Mucosa of descending colon (tissue), 3 donors: ENCODE measurements around the gene METRN. TPM values are rescaled to one million over a fixed set of nuclear protein-coding genes. Genes with fewer than 3 reads are reported as not detected.

Experiments used
- ATAC-seq: fragments of 200-7000 bp; cut with Tn5 transposase; one replicate; pipeline ENCODE4 v1.9.1; 2020; ENCODE audit warnings: mild to moderate bottlenecking, moderate library complexity
- DNase-seq, 3 donors: peaks; one replicate each; pipeline ENCODE4 v3.0.0-alpha.2; 2020
- H3K36me3 ChIP-seq: fragments of 200-600 bp; one replicate; pipeline ENCODE4 v1.8.0; 2021; ENCODE audit warnings: low read depth, mild to moderate bottlenecking
- H3K4me1 ChIP-seq: fragments of 200-600 bp; one replicate; pipeline ENCODE4 v1.8.0; 2021; ENCODE audit warnings: low read depth, mild to moderate bottlenecking
- H3K4me3 ChIP-seq: fragments of 200-600 bp; one replicate; pipeline ENCODE4 v1.8.0; 2021; ENCODE audit warnings: mild to moderate bottlenecking
- H3K9me3 ChIP-seq: fragments of 200-600 bp; one replicate; pipeline ENCODE4 v1.8.0; 2021; ENCODE audit warnings: mild to moderate bottlenecking
- intact Hi-C, 2 donors: fragments of 100-400 bp; cut with DNase I in 1 of 2; cut with micrococcal nuclease in 1 of 2; formaldehyde crosslinking; loops; one replicate each; pipeline versions ENCODE4 v1.11.0 to v1.11.1; 2022; cut with DNase I, micrococcal nuclease
- total RNA-seq, 3 donors: library from RNA; stranded (reverse); fragmentation: NEBNext Ultra II Directional in 2 of 3; extraction: Animal tissue kit (Norgen Biotek cat#: 25700) in 2 of 3; gene quantifications; one replicate each; pipeline versions ENCODE4 v1.2.1 to v1.2.4, GENCODE V29; 2021 to 2023
- TF ChIP-seq, protein P1 (sequence below): fragments of 200-600 bp; IDR thresholded peaks from one replicate; pipeline ENCODE4 v1.8.0; 2022; ENCODE audit warnings: antibody characterized with exemption, mild to moderate bottlenecking
- donor health status: DM: no; HTN: no; CAD: no; lungs with moderate emphysema.
- donor health status: DM: no; HTN: no; CAD: no.
- donor health status: DM: no; HTN: yes; CAD: no.

The METRN gene
- total RNA-seq, 3 donors from 2014 or later, result 15.8 to 34.5 (median 22.0) TPM

- TF ChIP-seq, protein P1, sequence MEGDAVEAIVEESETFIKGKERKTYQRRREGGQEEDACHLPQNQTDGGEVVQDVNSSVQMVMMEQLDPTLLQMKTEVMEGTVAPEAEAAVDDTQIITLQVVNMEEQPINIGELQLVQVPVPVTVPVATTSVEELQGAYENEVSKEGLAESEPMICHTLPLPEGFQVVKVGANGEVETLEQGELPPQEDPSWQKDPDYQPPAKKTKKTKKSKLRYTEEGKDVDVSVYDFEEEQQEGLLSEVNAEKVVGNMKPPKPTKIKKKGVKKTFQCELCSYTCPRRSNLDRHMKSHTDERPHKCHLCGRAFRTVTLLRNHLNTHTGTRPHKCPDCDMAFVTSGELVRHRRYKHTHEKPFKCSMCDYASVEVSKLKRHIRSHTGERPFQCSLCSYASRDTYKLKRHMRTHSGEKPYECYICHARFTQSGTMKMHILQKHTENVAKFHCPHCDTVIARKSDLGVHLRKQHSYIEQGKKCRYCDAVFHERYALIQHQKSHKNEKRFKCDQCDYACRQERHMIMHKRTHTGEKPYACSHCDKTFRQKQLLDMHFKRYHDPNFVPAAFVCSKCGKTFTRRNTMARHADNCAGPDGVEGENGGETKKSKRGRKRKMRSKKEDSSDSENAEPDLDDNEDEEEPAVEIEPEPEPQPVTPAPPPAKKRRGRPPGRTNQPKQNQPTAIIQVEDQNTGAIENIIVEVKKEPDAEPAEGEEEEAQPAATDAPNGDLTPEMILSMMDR, result no peak
Measured at GRCh38 chr16:672851-673250, 42.1 kb upstream of the METRN start.

DNA sequence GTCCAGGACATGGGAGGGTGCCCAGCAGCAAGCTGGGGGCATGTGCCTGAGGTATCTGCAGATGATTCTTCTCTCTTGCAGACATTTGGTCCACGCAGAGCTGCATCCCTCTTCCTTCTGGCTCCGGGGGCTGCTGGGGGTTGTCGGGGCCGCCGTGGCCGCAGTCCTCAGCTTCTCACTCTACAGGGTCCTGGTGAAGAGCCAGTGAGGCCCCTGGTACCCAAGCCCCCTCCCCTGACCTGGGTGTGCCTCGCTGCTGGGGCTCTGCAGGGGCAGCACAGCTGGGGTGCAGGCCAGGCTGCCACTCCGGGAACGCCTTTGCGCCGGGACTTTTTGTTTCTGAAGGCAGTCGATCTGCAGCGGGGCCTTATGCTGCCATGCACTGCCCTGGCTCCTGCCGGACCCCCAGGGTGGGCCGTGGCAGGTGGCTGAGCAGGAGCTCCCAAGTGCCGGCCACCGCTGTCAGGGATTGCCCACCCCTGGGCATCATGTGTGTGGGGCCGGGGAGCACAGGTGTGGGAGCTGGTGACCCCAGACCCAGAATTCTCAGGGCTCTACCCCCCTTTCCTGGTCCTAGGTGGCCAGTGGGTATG lies 41.4 kb upstream of the METRN start:
- Histone ChIP-seq H3K4me3 (no peak overlapping the region), H3K4me1 (peaks cover 37% of the 10 kb centered on the region), H3K36me3 (peaks cover 13% of the 10 kb centered on the region), H3K9me3 (no peaks in the 10 kb centered on the region)
- DNase-seq (no peak), ATAC-seq (no peak)
- TF ChIP-seq, protein P1, result no peak
- intact Hi-C loops, result no loop called here

More at GRCh38 chr16:672851-673250, 42.1 kb upstream of the METRN start:
- no peak for ATAC-seq
- peaks cover 13% of the 10 kb centered on the region for H3K36me3 ChIP-seq
- no peak for DNase-seq
- H3K9me3 ChIP-seq, result no peaks in the 10 kb centered on the region
- no peak overlapping the region for H3K4me3 ChIP-seq
- peaks cover 37% of the 10 kb centered on the region for H3K4me1 ChIP-seq
- intact Hi-C loops, result no loop called here

GRCh38 chr16:674214-674881 lies 40.6 kb upstream of the METRN start:
- H3K4me1 ChIP-seq, result peaks cover 34% of the 10 kb centered on the region
- TF ChIP-seq, protein P1, result no peak
- H3K9me3 ChIP-seq, result no peaks in the 10 kb centered on the region
- H3K4me3 ChIP-seq, result no peak overlapping the region
- ATAC-seq, result no peak
- H3K36me3 ChIP-seq, result peaks cover 13% of the 10 kb centered on the region
- peak in 2 of 3 donors; percentile 40 to 49 for DNase-seq
- intact Hi-C loops, result no loop called here

- Histone ChIP-seq H3K4me1 (peaks cover 36% of the 10 kb centered on the region), H3K4me3 (no peak within 1 kb of the TSS), H3K9me3 (no peaks in the 10 kb centered on the region), H3K36me3 (peaks cover 13% of the 10 kb centered on the region)
- intact Hi-C loops, result no loop called here
- TF ChIP-seq, protein P1, result no peak
- DNase-seq, result peak in 2 of 3 donors; percentile 64 to 75
- no peak for ATAC-seq
Measured at GRCh38 chr16:674968-675883, 39.7 kb upstream of the METRN start, which contains the start of gene RHBDL1. Gene RHBDL1, plus strand, starts transcription at chr16:675671. Its CDS starts 120 bp downstream, at chr16:675791.

- intact Hi-C loops, result no loop called here
- TF ChIP-seq, protein P1, result no peak
- H3K9me3 ChIP-seq, result no peaks in the 10 kb centered on the region
- no peak overlapping the region for H3K4me3 ChIP-seq
- peaks cover 39% of the 10 kb centered on the region for H3K4me1 ChIP-seq
- peak in 2 of 3 donors; percentile 48 to 61 for DNase-seq
- H3K36me3 ChIP-seq, result peaks cover 11% of the 10 kb centered on the region
- ATAC-seq, result no peak
Measured at GRCh38 chr16:675884-676564, 38.9 kb upstream of the METRN start.
